GM18505 (cell line): Measurements from ENCODE around the gene TNFAIP8.
"Not testable (repeated sequence)": the region's sequence is repeated elsewhere in the genome, so short reads cannot be mapped to it uniquely, and the experiment has no call there.

Experiments used
- ATAC-seq: cut with Tn5 transposase; IDR thresholded peaks from one replicate; pipeline ENCODE4 v1.9.1; 2021; ENCODE audit not compliant: unreplicated experiment
- POLR2A ChIP-seq: IDR thresholded peaks from 4 replicates; pipeline ENCODE4 v1.6.1; 2011; ENCODE audit warnings: borderline replicate concordance; ENCODE audit not compliant: insufficient read depth, insufficient read length; ENCODE audit errors: extremely low read depth

TNFAIP8 gene

DNA sequence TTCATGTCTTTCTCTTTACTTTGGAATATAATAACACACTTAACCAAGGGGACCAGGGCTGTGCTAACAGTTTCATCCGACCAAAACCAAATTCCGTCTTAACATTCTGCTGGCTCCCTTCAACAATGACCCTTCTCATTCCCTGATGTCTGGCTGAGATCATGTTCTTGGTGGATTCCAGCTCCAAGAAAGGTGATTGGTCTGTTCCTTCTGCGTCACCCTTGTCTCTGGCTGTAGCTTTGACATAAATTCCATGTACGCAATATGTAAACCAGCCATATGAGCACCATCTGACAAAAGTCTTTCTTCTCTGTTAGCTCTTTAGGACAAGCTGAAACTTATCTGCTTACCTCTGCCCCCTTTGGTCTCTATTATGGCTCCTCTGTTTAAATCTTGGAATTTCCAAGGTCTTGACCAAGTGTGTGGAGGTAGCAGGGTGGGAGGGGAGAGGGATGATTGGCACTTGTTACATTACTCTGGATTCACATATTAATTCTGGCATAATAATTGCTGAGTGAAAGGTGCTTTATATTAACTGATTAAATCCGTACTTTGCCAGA is 50.8 kb downstream of the TNFAIP8 start:
- ATAC-seq: no peak
- TF ChIP-seq POLR2A: no peak

DNA sequence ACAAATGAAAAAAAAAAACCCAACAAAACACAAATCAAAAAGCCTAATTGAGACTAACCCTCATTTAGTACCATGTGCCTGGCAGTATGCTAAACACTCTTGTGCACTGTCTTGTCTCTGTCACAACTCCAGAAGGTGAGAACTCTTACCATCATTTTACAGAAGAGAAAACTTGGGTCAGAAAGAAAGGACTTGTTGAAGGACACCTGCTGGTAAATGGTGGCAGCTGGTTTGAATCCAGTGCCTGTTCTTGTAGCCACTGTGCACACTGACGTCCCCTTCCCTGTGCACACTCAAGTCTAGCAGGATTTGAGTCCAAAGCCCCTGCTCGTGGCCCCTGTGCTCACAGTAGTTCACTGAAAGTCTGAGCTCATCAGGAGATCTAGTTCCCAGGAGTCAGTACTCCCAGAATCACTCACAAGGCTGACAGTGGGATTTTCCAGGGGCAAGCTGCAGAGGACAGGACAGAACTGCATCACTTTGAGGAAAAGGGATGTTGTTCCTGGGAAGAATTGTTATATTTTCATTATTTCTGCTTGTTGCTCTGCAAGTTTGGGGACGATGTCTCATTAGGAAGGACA is 53.5 kb downstream of the TNFAIP8 start:
- no peak for TF ChIP-seq POLR2A
- peak; percentile 38 for ATAC-seq

DNA sequence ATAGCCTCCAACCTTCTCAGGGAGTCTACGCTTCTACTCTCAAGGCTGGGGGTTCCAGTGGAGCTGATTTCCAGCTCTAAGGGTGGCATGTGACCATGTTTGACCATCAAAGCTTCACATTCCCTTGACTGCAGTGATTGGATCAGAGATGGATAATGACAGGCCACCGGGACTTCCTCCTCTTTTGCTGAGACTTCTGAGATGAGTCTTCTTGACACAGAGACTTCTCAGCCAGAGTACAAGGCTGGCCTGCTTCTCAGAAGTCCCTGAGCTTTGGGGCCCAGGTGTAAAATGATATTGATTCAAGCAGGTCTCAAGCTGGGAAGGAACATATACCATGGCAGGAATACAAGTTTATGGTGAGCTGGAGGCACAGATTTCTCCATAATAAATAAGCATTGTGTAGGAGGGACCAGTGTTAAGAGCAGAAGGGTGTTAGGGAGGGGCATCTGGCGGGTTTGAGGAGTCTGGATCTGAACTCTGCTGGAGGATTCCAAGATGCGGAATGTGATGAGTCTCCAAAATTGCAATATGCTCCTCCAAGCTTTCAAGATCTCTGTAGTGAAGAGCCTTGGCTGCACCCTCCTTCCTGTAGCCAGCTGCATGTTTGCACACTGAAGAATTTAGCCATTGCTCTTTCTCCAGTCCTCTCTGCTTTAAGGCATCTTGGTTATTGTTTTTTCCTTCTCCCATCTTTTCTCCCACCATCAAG is 54.8 kb downstream of the TNFAIP8 start:
- TF ChIP-seq POLR2A: no peak
- peak; percentile 34 for ATAC-seq

DNA sequence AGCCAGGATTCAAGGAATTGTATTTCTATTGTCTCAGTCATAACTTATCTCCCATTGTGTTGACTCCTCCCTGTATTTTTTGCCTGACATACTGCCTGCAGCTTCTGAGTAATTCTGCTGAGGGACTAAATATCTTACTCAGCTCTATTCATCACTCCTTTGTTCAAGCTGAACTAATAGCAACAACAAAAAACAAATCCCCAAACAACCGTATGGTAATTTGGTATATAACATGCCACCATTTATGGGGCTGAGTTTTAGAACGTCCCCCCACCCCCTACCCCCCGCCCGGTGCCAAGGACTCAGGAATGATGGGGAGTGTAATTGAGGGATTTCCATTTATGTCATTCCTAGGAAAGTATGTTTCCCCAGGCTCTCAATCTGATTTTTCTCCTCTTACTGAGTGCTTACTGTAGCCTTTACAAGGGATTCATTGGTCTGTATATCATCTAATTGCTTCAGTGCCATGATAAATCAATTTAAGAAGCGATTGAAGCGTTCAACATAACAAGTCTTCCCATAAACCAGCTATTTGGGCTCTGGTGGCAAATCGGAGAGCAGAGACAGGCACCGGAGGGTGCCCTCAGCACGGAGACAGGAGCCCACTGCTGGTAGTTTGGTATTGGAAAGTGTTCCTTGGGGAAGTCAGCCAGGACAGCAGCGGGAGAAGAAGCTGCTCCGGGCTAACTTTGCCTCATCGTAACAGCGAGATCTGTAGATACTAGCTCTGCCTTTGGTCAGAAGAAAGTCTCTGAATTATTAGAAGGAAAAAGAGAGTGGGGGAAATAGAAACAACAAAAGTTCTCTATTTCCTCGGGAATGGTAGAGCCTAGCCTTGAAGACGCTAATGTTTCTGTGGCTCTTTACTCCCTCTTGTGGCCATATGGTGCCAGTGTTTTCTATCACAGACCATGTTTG is 55.8 kb downstream of the TNFAIP8 start:
- ATAC-seq: peak; percentile 60
- no peak for TF ChIP-seq POLR2A

DNA sequence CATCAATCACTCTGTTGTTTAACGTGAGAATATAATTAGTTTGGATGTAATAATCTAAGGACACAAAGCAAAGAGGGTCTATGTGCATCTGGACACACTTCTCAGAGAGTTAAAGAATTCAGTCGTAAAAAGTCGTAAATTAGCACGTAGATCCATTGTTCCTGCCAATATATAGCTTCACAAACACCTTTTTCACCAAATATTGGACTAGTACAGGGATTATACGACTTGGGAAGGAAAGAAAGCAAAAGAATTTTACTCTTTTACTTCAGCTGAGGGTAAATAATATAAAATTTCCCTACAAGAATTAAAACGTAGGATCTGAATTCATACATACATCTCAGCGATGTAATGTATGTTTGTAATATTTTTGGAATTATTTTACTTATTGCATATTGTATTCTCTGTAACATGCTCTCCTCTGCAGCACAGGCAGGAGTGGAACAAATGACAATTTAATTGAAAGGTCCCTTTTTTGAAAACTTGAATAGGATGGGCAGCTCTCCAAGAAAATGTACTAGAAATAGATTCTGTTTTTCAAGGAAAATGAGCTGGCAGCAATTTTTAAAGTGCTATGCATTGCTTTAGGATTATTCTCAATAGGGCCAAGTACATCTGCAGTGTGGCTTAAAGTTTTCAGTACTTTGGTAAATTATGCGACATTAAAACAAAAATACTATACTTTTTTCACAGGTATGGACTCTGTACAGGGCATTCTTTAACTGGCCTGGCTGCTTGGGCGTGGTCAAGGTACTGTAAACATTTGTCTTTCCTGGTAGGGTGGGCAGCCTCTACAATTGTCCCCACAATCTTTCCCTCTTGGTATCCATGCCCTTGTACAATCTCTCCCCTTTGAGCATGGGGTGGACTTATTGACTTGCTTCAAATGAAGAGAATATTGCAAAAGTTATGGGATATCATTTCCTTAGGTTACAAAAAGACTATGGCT is 56.7 kb downstream of the TNFAIP8 start:
- ATAC-seq: no peak
- TF ChIP-seq POLR2A: no peak

DNA sequence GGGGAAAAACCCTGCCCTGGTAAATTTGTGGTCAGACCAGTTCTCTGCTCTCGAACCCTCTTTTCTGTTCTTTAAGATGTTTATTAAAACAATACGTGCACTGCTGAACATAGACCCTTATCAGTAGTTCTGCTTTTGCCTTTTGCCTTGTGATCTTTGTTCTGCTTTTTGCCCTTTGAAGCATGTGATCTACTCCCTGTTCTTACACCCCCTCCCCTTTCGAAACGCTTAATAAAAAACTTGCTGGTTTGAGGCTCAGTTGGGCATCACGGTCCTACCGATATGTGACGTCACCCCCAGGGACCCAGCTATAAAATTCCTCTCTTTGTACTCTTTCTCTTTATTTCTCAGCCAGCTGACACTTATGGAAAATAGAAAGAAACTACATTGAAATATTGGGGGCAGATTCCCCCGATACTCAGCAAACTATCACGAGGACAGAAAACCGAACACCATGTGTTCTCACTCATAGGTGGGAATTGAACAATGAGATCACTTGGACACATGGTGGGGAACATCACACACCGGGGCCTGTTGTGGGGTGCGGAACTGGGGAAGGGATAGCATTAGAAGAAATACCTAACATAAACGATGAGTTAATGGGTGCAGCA is 58.4 kb downstream of the TNFAIP8 start:
- peak; percentile 37 for ATAC-seq

DNA sequence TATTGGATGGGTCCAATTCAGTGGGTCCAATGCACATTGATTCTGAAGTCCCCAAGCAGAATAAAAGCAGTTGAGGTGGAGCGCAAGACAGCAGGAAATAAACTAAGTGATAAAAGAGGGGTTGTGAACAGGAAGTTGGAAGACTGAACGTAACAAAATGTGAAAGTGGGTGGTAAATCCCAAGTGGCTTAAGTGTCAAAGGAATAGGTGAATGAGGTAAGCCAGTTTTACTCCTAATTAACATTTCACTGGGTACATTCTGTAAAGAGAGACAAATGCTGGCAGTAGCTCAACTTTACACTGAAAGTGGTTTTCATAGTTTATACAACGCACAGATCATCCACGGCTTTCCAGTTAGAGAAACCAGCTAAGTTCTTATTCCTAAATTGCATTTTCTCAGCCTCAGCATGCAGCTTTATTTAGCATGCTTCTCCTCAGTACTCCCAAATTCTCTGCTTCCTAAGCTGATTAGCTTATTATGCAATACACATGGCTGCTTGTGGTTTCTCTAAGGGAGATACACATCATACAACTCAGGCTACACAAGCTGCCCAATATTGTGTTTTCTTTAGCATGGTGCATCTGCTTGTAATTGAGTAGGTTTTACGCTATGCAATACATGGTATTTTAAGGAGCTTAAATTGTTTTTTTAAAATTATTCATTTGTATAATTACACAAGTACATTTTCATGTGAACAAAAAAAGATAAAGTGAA is 62.2 kb downstream of the TNFAIP8 start:
- ATAC-seq: no peak
- TF ChIP-seq POLR2A: no peak

DNA sequence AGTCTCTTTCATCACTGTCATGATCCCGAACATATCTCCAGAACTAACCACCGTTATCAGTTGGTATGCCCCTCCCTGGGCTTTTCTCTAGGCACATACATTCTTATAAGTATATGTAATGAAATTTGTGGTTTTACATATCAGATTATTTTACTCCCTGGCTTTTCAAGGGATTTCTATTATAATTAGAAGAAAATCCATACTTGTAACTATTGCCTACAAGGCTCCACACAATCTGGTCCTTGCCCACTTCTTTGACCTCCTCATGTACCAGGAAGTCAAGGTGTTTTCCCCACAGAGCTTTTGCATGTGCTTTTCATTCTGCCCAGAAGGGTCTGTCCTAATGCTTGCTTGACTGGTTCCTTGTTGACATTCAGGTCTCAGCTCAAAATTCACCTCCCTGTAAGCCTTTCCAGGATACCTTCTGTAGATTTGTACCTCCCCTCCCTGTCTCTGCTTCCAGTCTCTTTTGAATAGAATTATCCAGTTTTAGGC is 62.8 kb downstream of the TNFAIP8 start:
- ATAC-seq: no peak
- TF ChIP-seq POLR2A: no peak

DNA sequence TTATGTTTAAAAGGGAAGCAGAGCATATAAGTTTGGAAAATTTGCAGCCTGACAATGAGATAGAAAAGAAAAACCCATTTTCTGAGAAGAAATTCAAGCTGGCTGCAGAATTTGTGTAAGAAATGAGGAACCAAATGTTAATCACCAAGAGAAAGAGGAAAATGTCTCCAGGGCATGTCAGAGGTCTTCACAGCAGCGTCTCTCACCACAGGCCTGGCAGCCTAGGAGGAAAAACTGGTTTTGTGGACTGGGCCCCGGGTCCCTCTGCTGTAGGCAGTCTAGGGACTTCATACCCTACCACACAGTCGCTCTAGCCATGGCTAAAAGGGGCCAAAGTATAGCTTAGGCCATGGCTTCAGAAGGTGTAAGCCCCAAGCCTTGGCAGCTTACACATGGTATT is 64.3 kb downstream of the TNFAIP8 start:
- ATAC-seq: no peak
- TF ChIP-seq POLR2A: no peak

DNA sequence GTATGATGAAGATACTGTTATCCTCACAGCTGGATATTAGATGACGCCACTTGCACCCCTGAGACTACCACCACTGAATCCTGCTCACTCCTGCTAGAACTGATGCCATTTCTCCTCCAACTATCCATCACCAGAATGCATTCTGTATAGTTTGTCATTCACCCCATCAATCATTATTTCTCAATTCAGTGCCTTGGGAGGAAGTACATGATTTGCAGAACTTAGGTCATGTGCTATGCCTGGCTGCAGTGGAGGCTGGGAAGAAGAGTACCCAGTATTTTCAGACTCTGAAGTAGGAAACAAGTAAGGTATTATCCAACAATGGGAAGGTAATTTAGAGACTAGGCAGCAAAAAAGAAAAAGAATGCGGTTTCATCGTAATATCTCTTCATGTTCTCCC is 70.2 kb downstream of the TNFAIP8 start:
- ATAC-seq: no peak
- TF ChIP-seq POLR2A: no peak

DNA sequence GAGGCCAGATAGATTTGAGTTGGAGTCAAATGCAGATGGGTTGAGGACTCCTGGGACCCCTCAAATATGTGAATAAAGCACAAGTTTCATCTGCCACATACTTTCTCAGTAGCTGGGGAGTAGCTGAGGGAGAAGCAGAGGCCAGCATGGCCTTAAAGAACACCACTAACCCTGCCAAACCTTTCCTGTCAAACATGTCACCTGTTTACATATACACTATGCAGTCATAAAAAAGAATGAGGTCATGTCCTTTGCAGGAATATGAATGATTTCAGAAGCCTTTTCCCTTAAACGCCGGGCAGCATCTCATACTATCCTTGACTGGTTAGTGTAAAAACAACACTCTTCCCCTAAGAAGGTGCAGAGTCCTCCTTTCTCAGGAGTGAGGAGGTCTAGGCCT is 71.2 kb downstream of the TNFAIP8 start:
- no peak for ATAC-seq
- TF ChIP-seq POLR2A: no peak

DNA sequence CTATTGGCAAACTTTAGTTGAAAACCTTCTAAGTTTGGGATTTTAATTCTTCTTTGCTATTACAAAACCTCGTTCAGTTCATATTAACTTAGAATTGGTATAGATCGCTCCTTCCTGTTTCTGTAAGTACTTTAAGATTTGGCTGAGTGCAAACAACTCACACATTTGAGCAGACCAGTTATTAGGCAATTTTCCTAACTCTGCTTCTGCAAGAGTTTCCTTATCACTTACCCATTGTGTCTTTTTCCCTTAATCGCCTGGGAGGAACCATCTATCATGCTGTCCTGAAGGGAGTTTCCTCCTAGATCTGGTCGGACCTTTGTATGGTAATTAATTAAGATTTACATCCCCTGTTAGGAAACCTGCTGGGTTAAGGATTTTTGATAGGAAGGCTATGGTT is 71.8 kb downstream of the TNFAIP8 start:
- ATAC-seq: not testable (repeated sequence)

DNA sequence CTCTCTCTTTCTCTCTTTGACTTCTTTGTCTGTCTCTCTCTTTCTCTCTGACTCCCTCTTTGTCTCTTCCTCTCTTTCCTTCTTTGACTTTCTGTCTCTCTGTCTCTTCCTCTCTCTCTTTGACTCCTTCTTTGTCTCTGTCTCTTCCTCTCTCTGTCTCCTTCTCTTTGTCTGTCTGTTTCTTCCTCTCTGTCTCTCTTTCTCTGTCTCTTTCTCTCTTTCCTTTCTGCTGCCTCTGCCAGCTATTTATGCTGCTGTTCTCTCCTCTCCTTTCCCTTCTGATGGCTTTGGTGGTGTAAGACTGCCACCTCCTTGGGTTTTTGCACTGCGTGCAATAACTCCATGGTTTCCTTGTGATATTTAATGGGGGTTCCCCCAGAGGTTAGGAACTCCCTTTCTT is 72.3 kb downstream of the TNFAIP8 start:
- ATAC-seq: not testable (repeated sequence)

DNA sequence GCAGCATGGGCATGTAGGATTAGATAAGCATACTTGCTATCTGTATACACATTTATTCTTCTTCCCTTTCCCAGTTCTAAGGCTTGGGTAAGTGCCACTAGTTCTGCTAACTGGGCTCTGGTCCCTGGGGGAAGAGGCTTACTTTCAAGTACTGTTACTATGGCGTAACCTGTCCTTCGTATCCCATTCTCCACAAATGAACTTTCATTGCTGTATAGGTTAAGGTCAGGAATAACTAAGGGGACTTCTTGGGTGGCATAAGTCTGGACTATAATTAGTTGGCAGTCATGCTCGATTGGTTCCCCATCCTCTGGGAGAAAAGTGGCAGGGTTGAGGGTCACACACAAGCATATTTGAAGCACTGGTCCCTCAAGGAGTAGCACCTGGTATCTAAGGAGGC is 72.8 kb downstream of the TNFAIP8 start:
- ATAC-seq: not testable (repeated sequence)

DNA sequence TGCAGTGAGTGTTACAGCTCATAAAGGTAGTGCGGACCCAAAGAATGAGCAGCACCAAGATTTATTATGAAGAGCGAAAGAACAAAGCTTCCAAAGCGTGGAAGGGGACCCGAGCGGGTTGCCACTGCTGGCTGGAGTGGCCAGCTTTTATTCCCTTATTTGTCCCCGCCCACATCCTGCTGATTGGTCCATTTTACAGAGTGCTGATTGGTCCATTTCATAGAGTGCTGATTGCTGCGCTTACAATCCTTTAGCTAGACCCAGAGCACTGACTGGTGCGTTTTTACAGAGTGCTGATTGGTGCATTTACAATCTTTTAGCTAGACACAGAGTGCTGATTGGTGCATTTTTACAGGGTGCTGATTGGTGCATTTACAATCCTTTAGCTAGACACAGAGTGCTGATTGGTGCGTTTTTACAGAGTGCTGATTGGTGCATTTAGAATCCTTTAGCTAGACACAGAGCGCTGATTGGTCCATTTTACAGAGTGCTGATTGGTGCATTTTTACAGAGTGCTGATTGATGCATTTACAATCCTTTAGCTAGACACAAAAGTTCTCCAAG is 76.9 kb downstream of the TNFAIP8 start:
- ATAC-seq: not testable (repeated sequence)
